Panc1 (cell line): Measurements from ENCODE around the gene MDFI. TPM values are rescaled to one million over a fixed set of nuclear protein-coding genes. Genes with fewer than 3 reads are reported as not detected.

Source experiments
- ATAC-seq: fragments of 200-7000 bp; cut with Tn5 transposase; 2 replicates; pipeline ENCODE4 v1.9.1; 2020; ENCODE audit warnings: mild to moderate bottlenecking, moderate library complexity
- BruUV-seq: library from RNA; stranded (reverse); fragments of 400-500 nt; replicated peaks from 2 replicates; lab custom pipeline; 2021; lab: Mats Ljungman, UMichigan
- CTCF ChIA-PET: fragments of 300-600 bp; sonication (Branson Sonifier 250); formaldehyde crosslinking; loops from one replicate; lab custom pipeline; 2022; ENCODE audit warnings: antibody characterized with exemption; lab: Charles Lee
- POLR2A ChIA-PET: fragments of 300-600 bp; sonication (Branson Sonifier 250); formaldehyde crosslinking; loops from one replicate; lab custom pipeline; 2022; ENCODE audit warnings: antibody characterized with exemption; lab: Charles Lee
- DNase-seq: peaks from one replicate; pipeline ENCODE4 v3.0.0-alpha.2; 2010; ENCODE audit warnings: low read depth, low spot score
- H3K27ac ChIP-seq: 2 replicates; pipeline ENCODE4 v1.5.1; 2011; ENCODE audit warnings: mild to moderate bottlenecking, low read length, inconsistent platforms
- H3K27me3 ChIP-seq: fragments of 200-500 bp; sonication (Bioruptor generic); 2 replicates; pipeline ENCODE4 v1.6.0; 2014; ENCODE audit warnings: low read length, inconsistent platforms; ENCODE audit not compliant: control insufficient read depth, insufficient read depth
- H3K36me3 ChIP-seq: fragments of 200-500 bp; sonication (Bioruptor generic); 2 replicates; pipeline ENCODE4 v1.5.1; 2014; ENCODE audit warnings: inconsistent platforms, mild to moderate bottlenecking, low read length, moderate library complexity; ENCODE audit not compliant: control insufficient read depth, insufficient read depth
- H3K4me1 ChIP-seq: 2 replicates; pipeline ENCODE4 v1.5.1; 2011; ENCODE audit warnings: inconsistent platforms, mild to moderate bottlenecking, low read length, moderate library complexity; ENCODE audit not compliant: control insufficient read depth, insufficient read depth
- H3K4me3 ChIP-seq, 2 experiments: 2 replicates each; pipeline ENCODE4 v1.5.1; 2011 to 2012; ENCODE audit warnings: low read depth in 2 of 2, low read length in 2 of 2, mild to moderate bottlenecking in 2 of 2, inconsistent platforms in 1 of 2, moderate library complexity in 1 of 2
- H3K9me3 ChIP-seq: fragments of 200-500 bp; sonication (Bioruptor generic); 2 replicates; pipeline ENCODE4 v1.5.1; 2014; ENCODE audit warnings: low read depth, mild to moderate bottlenecking, inconsistent platforms, low read length, moderate library complexity; ENCODE audit not compliant: control insufficient read depth, insufficient read depth
- CTCF ChIP-seq: fragments of 450-650 bp; IDR thresholded peaks from 2 replicates; pipeline ENCODE4 v1.5.1; 2017; ENCODE audit warnings: mild to moderate bottlenecking
- POLR2AphosphoS5 ChIP-seq: IDR thresholded peaks from 2 replicates; pipeline ENCODE4 v1.6.1; 2012; ENCODE audit warnings: mild to moderate bottlenecking, low read depth, low read length, moderate library complexity
- SIN3A ChIP-seq: IDR thresholded peaks from 2 replicates; pipeline ENCODE4 v1.6.1; 2012; ENCODE audit warnings: low read depth, mild to moderate bottlenecking, low read length, moderate library complexity, borderline replicate concordance; ENCODE audit not compliant: insufficient read depth
- TCF7L2 ChIP-seq: IDR thresholded peaks from 2 replicates; pipeline ENCODE4 v1.6.1; 2011; ENCODE audit warnings: mild to moderate bottlenecking, low read depth, low read length, inconsistent platforms
- in situ Hi-C: cut with HindIII; loops from 2 replicates; pipeline ENCODE4 v1.10.0; 2016; ENCODE audit warnings: low sequenced_read_pairs, low pct_unique_long_range_greater_than_20kb
- intact Hi-C: fragments of 100-400 bp; cut with micrococcal nuclease; formaldehyde crosslinking; loops from one replicate; pipeline ENCODE4 v1.10.0; 2022; ENCODE audit not compliant: unreplicated experiment
- total RNA-seq: library from RNA; stranded (reverse); gene quantifications from one replicate; pipeline ENCODE4 v1.2.1, GENCODE V29; 2021; ENCODE audit not compliant: unreplicated experiment
- TF ChIP-seq, protein P1 (sequence below), 2 experiments: IDR thresholded peaks; 2 replicates each; pipeline ENCODE4 v1.6.1; 2011 to 2012; ENCODE audit warnings: low read depth in 2 of 2, control low read depth in 1 of 2, low read length in 1 of 2, mild to moderate bottlenecking in 1 of 2, moderate library complexity in 1 of 2; ENCODE audit not compliant: insufficient read depth in 1 of 2

MDFI gene
- total RNA-seq, 1 experiment from 2014 or later, result 0.54 TPM

DNA sequence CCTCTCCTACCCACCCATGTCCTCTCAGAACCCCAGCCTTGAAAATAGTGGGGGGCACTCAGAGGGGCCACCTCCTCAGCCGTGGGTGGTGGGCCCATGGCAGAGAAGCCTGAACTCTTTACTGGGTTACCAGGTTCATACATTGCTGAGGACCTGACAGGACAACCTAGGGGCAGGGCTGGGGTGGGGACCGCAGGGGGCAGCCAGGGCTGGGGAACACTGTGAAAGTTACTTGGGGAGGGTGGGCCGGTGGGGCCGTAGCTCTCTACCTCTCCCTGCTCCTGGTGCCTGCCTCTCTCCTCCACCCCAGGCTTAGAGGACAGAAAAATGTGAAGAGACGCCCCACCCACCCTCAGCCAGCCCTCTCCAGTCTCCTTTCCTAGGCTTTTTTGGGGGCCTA lies 15.4 kb downstream of the MDFI start:
- ATAC-seq (no peak), DNase-seq (no peak)
- CTCF ChIA-PET, result no interaction called here
- intact Hi-C loops (no loop called here), in situ Hi-C loops (no loop called here)
- POLR2A ChIA-PET, result no interaction called here
- Histone ChIP-seq H3K36me3 (no peaks in the 10 kb centered on the region), H3K9me3 (no peaks in the 10 kb centered on the region), H3K27me3 (no peaks in the 10 kb centered on the region), H3K27ac (no peak overlapping the region), H3K4me3 (no peak overlapping the region), H3K4me1 (peaks cover 3% of the 10 kb centered on the region; the same call in 1 of the 2 replicates)
- BruUV-seq, result no TSS peak
- no peak for TF ChIP-seq SIN3A
- TF ChIP-seq POLR2AphosphoS5, result no peak
- TF ChIP-seq, protein P1, sequence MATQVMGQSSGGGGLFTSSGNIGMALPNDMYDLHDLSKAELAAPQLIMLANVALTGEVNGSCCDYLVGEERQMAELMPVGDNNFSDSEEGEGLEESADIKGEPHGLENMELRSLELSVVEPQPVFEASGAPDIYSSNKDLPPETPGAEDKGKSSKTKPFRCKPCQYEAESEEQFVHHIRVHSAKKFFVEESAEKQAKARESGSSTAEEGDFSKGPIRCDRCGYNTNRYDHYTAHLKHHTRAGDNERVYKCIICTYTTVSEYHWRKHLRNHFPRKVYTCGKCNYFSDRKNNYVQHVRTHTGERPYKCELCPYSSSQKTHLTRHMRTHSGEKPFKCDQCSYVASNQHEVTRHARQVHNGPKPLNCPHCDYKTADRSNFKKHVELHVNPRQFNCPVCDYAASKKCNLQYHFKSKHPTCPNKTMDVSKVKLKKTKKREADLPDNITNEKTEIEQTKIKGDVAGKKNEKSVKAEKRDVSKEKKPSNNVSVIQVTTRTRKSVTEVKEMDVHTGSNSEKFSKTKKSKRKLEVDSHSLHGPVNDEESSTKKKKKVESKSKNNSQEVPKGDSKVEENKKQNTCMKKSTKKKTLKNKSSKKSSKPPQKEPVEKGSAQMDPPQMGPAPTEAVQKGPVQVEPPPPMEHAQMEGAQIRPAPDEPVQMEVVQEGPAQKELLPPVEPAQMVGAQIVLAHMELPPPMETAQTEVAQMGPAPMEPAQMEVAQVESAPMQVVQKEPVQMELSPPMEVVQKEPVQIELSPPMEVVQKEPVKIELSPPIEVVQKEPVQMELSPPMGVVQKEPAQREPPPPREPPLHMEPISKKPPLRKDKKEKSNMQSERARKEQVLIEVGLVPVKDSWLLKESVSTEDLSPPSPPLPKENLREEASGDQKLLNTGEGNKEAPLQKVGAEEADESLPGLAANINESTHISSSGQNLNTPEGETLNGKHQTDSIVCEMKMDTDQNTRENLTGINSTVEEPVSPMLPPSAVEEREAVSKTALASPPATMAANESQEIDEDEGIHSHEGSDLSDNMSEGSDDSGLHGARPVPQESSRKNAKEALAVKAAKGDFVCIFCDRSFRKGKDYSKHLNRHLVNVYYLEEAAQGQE (IDR thresholded peaks at IDR 0.05; ENCODE audit: insufficient read depth in 1 of 2, low read depth in 2 of 2, low read length in 1 of 2), result no peak
- TF ChIP-seq CTCF, result no peak
- TF ChIP-seq TCF7L2, result no peak

DNA sequence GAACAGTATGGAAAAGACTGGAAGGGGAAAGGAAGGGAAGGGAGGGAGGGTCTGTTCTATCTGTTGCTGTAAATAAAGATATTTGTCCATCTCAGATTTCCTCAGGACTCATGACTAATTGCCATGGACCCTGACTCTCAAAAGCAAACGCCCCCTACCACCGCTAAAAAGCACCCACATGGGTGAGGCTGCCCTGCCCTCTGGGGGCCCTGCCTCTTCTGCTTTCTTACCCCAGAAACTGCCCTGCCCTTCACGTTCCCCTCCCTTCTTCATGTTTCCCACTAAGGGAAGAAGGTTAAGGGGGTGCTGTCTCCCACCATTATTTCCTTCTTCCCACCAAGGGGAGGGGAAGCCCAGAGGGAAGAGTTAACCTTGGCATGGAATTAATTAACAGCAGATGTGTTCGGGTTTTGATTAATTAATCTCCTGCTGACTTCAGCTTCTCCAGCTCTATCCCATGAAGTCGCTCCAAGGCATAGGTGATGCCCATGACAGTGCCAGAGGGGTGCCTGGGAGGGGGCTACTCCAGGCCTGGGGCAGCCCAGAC lies 16.0 kb downstream of the MDFI start:
- Histone ChIP-seq H3K4me1 (peaks cover 3% of the 10 kb centered on the region; the same call in 1 of the 2 replicates), H3K27ac (no peak overlapping the region), H3K27me3 (no peaks in the 10 kb centered on the region), H3K4me3 (no peak overlapping the region), H3K9me3 (no peaks in the 10 kb centered on the region), H3K36me3 (no peaks in the 10 kb centered on the region)
- POLR2A ChIA-PET, result no interaction called here
- CTCF ChIA-PET, result no interaction called here
- in situ Hi-C loops, result no loop called here
- intact Hi-C loops, result no loop called here
- no peak for TF ChIP-seq SIN3A
- TF ChIP-seq CTCF, result no peak
- TF ChIP-seq POLR2AphosphoS5, result no peak
- no peak for TF ChIP-seq TCF7L2
- TF ChIP-seq, protein P1 (IDR thresholded peaks at IDR 0.05; ENCODE audit: insufficient read depth in 1 of 2, low read depth in 2 of 2, low read length in 1 of 2), result no peak
- no TSS peak for BruUV-seq
- no peak for DNase-seq
- no peak for ATAC-seq
